ENCODE results near the gene DTNBP1. TPM values are rescaled to one million over a fixed set of nuclear protein-coding genes. Genes with fewer than 3 reads are reported as not detected.

The DTNBP1 gene
- total RNA-seq, 1 experiment from 2014 or later, result 20.7 TPM

- Mint-ChIP-seq H3K4me3 (ENCODE audit: unreplicated experiment) (no peak overlapping the region), H3K4me1 (ENCODE audit: low read depth, unreplicated experiment) (no peaks in the 10 kb centered on the region), H3K27me3 (ENCODE audit: insufficient read depth, unreplicated experiment) (no peaks in the 10 kb centered on the region), H3K27ac (ENCODE audit: unreplicated experiment) (no peak overlapping the region), H3K36me3 (ENCODE audit: insufficient read depth, unreplicated experiment) (no peaks in the 10 kb centered on the region), H3K9me3 (ENCODE audit: unreplicated experiment) (no peaks in the 10 kb centered on the region)
- no peaks in the 10 kb centered on the region for H3K36me3 ChIP-seq (ENCODE audit: control insufficient read depth, insufficient read depth, low read length)
- CTCF ChIA-PET, result no interaction called here
- intact Hi-C loops (cut with micrococcal nuclease; ENCODE audit: unreplicated experiment), result no loop called here
- H3K4me3 ChIP-seq (ENCODE audit: low read depth, low read length), result no peak overlapping the region
- POLR2A ChIA-PET, result no interaction called here
- H3K27me3 ChIP-seq (replicated peaks; ENCODE audit: control insufficient read depth, insufficient read depth, low read length), result no peaks in the 10 kb centered on the region
- no peaks in the 10 kb centered on the region for H3K4me1 ChIP-seq
- DNase-seq, result no peak
- no TSS peak for BruUV-seq (replicated peaks)
- no peaks in the 10 kb centered on the region for H3K9me3 ChIP-seq
- no peak for TF ChIP-seq CTCF (IDR thresholded peaks at IDR 0.05; ENCODE audit: insufficient read depth in 1 of 2, low read depth in 1 of 2, low read length in 1 of 2, severe bottlenecking in 1 of 2, unreplicated experiment in 1 of 2)
Measured at GRCh38 chr6:15475261-15475660, 187.6 kb downstream of the DTNBP1 start.

DNA sequence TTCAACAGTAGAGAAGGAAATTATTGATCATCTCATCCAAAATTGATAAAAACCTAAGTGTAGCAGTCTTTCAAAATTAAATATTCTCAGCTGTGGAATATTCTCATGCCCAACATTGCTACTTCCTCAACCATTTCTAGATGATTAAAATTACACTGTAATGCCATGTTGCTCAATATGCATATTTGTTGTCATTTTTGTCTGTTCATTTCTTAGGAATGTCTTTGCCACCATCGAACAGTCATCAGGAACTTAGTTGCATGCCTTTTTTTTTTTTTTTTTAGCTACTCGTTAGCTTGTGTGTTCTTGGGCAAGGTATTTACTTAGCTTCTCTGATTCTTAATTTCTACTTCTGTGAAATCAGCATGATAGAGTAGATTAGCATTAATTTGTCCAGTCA is 188.6 kb downstream of the DTNBP1 start:
- BruUV-seq (replicated peaks), result no TSS peak
- Histone ChIP-seq H3K4me3 (ENCODE audit: low read depth, low read length) (no peak overlapping the region), H3K27me3 (replicated peaks; ENCODE audit: control insufficient read depth, insufficient read depth, low read length) (no peaks in the 10 kb centered on the region), H3K4me1 (no peaks in the 10 kb centered on the region), H3K9me3 (no peaks in the 10 kb centered on the region), H3K36me3 (ENCODE audit: control insufficient read depth, insufficient read depth, low read length) (no peaks in the 10 kb centered on the region)
- intact Hi-C loops (cut with micrococcal nuclease; ENCODE audit: unreplicated experiment), result no loop called here
- DNase-seq, result no peak
- H3K27ac Mint-ChIP-seq (ENCODE audit: unreplicated experiment), result no peak overlapping the region
- no peaks in the 10 kb centered on the region for H3K4me1 Mint-ChIP-seq (ENCODE audit: low read depth, unreplicated experiment)
- POLR2A ChIA-PET, result no interaction called here
- CTCF ChIA-PET, result interaction anchor here (0.6 kb wide), 1 partner anchor 564 kb away, joined by 3 read pairs; no protein-coding TSS in a partner anchor
- no peak overlapping the region for H3K4me3 Mint-ChIP-seq (ENCODE audit: unreplicated experiment)
- H3K9me3 Mint-ChIP-seq (ENCODE audit: unreplicated experiment), result no peaks in the 10 kb centered on the region
- TF ChIP-seq CTCF (IDR thresholded peaks at IDR 0.05; ENCODE audit: insufficient read depth in 1 of 2, low read depth in 1 of 2, low read length in 1 of 2, severe bottlenecking in 1 of 2, unreplicated experiment in 1 of 2), result no peak
- no peaks in the 10 kb centered on the region for H3K36me3 Mint-ChIP-seq (ENCODE audit: insufficient read depth, unreplicated experiment)
- H3K27me3 Mint-ChIP-seq (ENCODE audit: insufficient read depth, unreplicated experiment), result no peaks in the 10 kb centered on the region

- no peak for DNase-seq
- H3K9me3 Mint-ChIP-seq (ENCODE audit: unreplicated experiment), result no peaks in the 10 kb centered on the region
- ChIA-PET CTCF (no interaction called here), POLR2A (no interaction called here)
- no peak overlapping the region for H3K4me3 ChIP-seq (ENCODE audit: low read depth, low read length)
- TF ChIP-seq CTCF (IDR thresholded peaks at IDR 0.05; ENCODE audit: insufficient read depth in 1 of 2, low read depth in 1 of 2, low read length in 1 of 2, severe bottlenecking in 1 of 2, unreplicated experiment in 1 of 2), result no peak
- no peaks in the 10 kb centered on the region for H3K9me3 ChIP-seq
- H3K36me3 Mint-ChIP-seq (ENCODE audit: insufficient read depth, unreplicated experiment), result no peaks in the 10 kb centered on the region
- no peak overlapping the region for H3K27ac Mint-ChIP-seq (ENCODE audit: unreplicated experiment)
- intact Hi-C loops (cut with micrococcal nuclease; ENCODE audit: unreplicated experiment), result no loop called here
- no peaks in the 10 kb centered on the region for H3K27me3 Mint-ChIP-seq (ENCODE audit: insufficient read depth, unreplicated experiment)
- H3K36me3 ChIP-seq (ENCODE audit: control insufficient read depth, insufficient read depth, low read length), result no peaks in the 10 kb centered on the region
- H3K27me3 ChIP-seq (replicated peaks; ENCODE audit: control insufficient read depth, insufficient read depth, low read length), result no peaks in the 10 kb centered on the region
- H3K4me3 Mint-ChIP-seq (ENCODE audit: unreplicated experiment), result no peak overlapping the region
- BruUV-seq (replicated peaks), result no TSS peak
- no peaks in the 10 kb centered on the region for H3K4me1 ChIP-seq
- no peaks in the 10 kb centered on the region for H3K4me1 Mint-ChIP-seq (ENCODE audit: low read depth, unreplicated experiment)
Measured at GRCh38 chr6:15473741-15474161, 189.1 kb downstream of the DTNBP1 start.

All from Caco-2 (cell line).